CD8-positive, alpha-beta memory T cell (primary cell): Measurements from ENCODE around the gene MOSPD3. TPM values are rescaled to one million over a fixed set of nuclear protein-coding genes. Genes with fewer than 3 reads are reported as not detected.

ENCODE experiments used
- CTCF ChIA-PET: fragments of 350-600 bp; sonication (Branson Sonifier 250); formaldehyde crosslinking; loops from one replicate; lab custom pipeline; 2021; ENCODE audit warnings: antibody characterized with exemption; lab: Charles Lee
- POLR2A ChIA-PET: fragments of 350-600 bp; sonication (Branson Sonifier 250); formaldehyde crosslinking; loops from one replicate; lab custom pipeline; 2021; ENCODE audit warnings: antibody characterized with exemption; lab: Charles Lee
- DNase-seq, 5 donors: peaks; one replicate each; pipeline versions ENCODE4 v3.0.0 to v3.0.0-alpha.2; 2020 to 2022; ENCODE audit warnings: mixed read lengths in 1 of 5
- H3K27ac ChIP-seq: one replicate; pipeline ENCODE4 v1.7.0; 2013; ENCODE audit warnings: low read depth, mild to moderate bottlenecking, low read length, moderate library complexity
- H3K27me3 ChIP-seq: 2 replicates; pipeline ENCODE4 v1.7.0; 2013; ENCODE audit warnings: low read length, mild to moderate bottlenecking; ENCODE audit not compliant: insufficient read depth, poor library complexity, severe bottlenecking
- H3K36me3 ChIP-seq: 2 replicates; pipeline ENCODE4 v1.7.0; 2013; ENCODE audit warnings: mild to moderate bottlenecking, low read length, moderate library complexity; ENCODE audit not compliant: insufficient read depth
- H3K4me1 ChIP-seq: 2 replicates; pipeline ENCODE4 v1.7.0; 2013; ENCODE audit warnings: mild to moderate bottlenecking, low read length, moderate library complexity; ENCODE audit not compliant: insufficient read depth
- H3K4me3 ChIP-seq: 2 replicates; pipeline ENCODE4 v1.7.0; 2013; ENCODE audit warnings: mild to moderate bottlenecking, low read length
- H3K9me3 ChIP-seq: 2 replicates; pipeline ENCODE4 v1.7.0; 2013; ENCODE audit warnings: mild to moderate bottlenecking, low read length
- H3K27ac Mint-ChIP-seq, 8 donors: one replicate each; pipeline ENCODE4 v1.8.0; 2020 to 2021; ENCODE audit warnings: mixed read lengths in 8 of 8, mild to moderate bottlenecking in 6 of 8, inconsistent platforms in 3 of 8, moderate library complexity in 3 of 8
- H3K27me3 Mint-ChIP-seq, 2 donors: one replicate each; pipeline ENCODE4 v1.8.0; 2020 to 2021; ENCODE audit warnings: mixed read lengths in 2 of 2, mild to moderate bottlenecking in 1 of 2, moderate library complexity in 1 of 2
- H3K36me3 Mint-ChIP-seq, 3 donors: one replicate each; pipeline ENCODE4 v1.8.0; 2020 to 2021; ENCODE audit warnings: mixed read lengths in 3 of 3, inconsistent platforms in 1 of 3, mild to moderate bottlenecking in 1 of 3
- H3K4me1 Mint-ChIP-seq, 3 donors: one replicate each; pipeline ENCODE4 v1.8.0; 2020 to 2021; ENCODE audit warnings: mixed read lengths in 3 of 3, inconsistent platforms in 1 of 3, mild to moderate bottlenecking in 1 of 3
- H3K4me3 Mint-ChIP-seq, 7 donors: one replicate each; pipeline ENCODE4 v1.8.0; 2020 to 2021; ENCODE audit warnings: mixed read lengths in 7 of 7, mild to moderate bottlenecking in 6 of 7, moderate library complexity in 4 of 7, inconsistent platforms in 2 of 7
- H3K9me3 Mint-ChIP-seq, 5 donors: one replicate each; pipeline ENCODE4 v1.8.0; 2020 to 2022; ENCODE audit warnings: mixed read lengths in 5 of 5, mild to moderate bottlenecking in 3 of 5, moderate library complexity in 2 of 5, inconsistent platforms in 1 of 5
- polyA plus RNA-seq: library from polyadenylated mRNA; unstranded; fragments of 300-500 nt; fragmentation: Illumina TruSeq; gene quantifications from one replicate; pipeline ENCODE4 v1.2.3, GENCODE V29; 2021
- total RNA-seq, 2 experiments: library from RNA; stranded (reverse); gene quantifications; one replicate each; pipeline ENCODE4 v1.2.3, GENCODE V29; 2021

The MOSPD3 gene
- total and polyA plus RNA-seq, 3 experiments from 2014 or later = 16.2 to 29.7 (median 16.3) TPM

- Mint-ChIP-seq H3K9me3 (no peaks in the 10 kb centered on the region), H3K27ac (peak overlapping the region in 1 of 8 donors; percentile 10), H3K27me3 (no peaks in the 10 kb centered on the region), H3K4me3 (no peak overlapping the region), H3K36me3 (no peaks in the 10 kb centered on the region), H3K4me1 (peaks cover 8 to 24% (median 12%) of the 10 kb centered on the region in 3 donors)
- Histone ChIP-seq H3K36me3 (no peaks in the 10 kb centered on the region), H3K27me3 (no peaks in the 10 kb centered on the region), H3K4me1 (peaks cover 15% of the 10 kb centered on the region), H3K9me3 (no peaks in the 10 kb centered on the region), H3K4me3 (no peak overlapping the region), H3K27ac (no peak overlapping the region)
- CTCF ChIA-PET = no interaction called here
- POLR2A ChIA-PET = interaction anchor here (0.6 kb wide), 1 partner anchor 214 kb away, joined by 3 read pairs; no protein-coding TSS in a partner anchor
- no peak for DNase-seq
These were observed 12.2 kb upstream of the MOSPD3 start for GRCh38 chr7:100599911-100600729.

- no peaks in the 10 kb centered on the region for H3K36me3 Mint-ChIP-seq
- POLR2A ChIA-PET = no interaction called here
These were observed 11.7 kb upstream of the MOSPD3 start for GRCh38 chr7:100600730-100601038.

GRCh38 chr7:100602889-100603725 lies 9.2 kb upstream of the MOSPD3 start:
- Mint-ChIP-seq H3K27me3 (no peaks in the 10 kb centered on the region), H3K4me1 (peaks cover 13 to 34% (median 18%) of the 10 kb centered on the region in 3 donors), H3K27ac (peak overlapping the region in 7 of 8 donors; percentile 18 to 98 (median 93)), H3K9me3 (no peaks in the 10 kb centered on the region), H3K4me3 (peak overlapping the region; percentile 80 to 95 (median 85)), H3K36me3 (no peaks in the 10 kb centered on the region)
- CTCF ChIA-PET = interaction anchor here (0.9 to 2.0 kb wide), 7 partner anchors 10 to 249 kb away, joined by 3 to 8 read pairs (median 5); partner anchors contain the start of genes FBXO24, LRCH4, MOSPD3 and SLC12A9
- Histone ChIP-seq H3K36me3 (no peaks in the 10 kb centered on the region), H3K27ac (peak overlapping the region; percentile 75), H3K4me1 (peaks cover 18% of the 10 kb centered on the region), H3K9me3 (no peaks in the 10 kb centered on the region), H3K27me3 (no peaks in the 10 kb centered on the region), H3K4me3 (peak overlapping the region; percentile 55)
- DNase-seq = no peak
- POLR2A ChIA-PET = interaction anchor here (0.6 to 3.2 kb wide), 4 partner anchors 17 to 174 kb away, joined by 3 to 14 read pairs (median 5); partner anchors contain the start of genes FBXO24, LRCH4 and ZCWPW1

More at GRCh38 chr7:100600730-100601038, 11.7 kb upstream of the MOSPD3 start:
- Histone ChIP-seq H3K36me3 (no peaks in the 10 kb centered on the region), H3K27me3 (no peaks in the 10 kb centered on the region), H3K4me3 (no peak overlapping the region), H3K4me1 (peaks cover 18% of the 10 kb centered on the region), H3K27ac (no peak overlapping the region), H3K9me3 (no peaks in the 10 kb centered on the region)
- peaks cover 13 to 30% (median 15%) of the 10 kb centered on the region in 3 donors for H3K4me1 Mint-ChIP-seq
- H3K9me3 Mint-ChIP-seq = no peaks in the 10 kb centered on the region
- no peak overlapping the region for H3K4me3 Mint-ChIP-seq
- peak overlapping the region in 2 of 8 donors; percentile 10 to 88 for H3K27ac Mint-ChIP-seq
- DNase-seq = no peak
- no peaks in the 10 kb centered on the region for H3K27me3 Mint-ChIP-seq
- CTCF ChIA-PET = no interaction called here

- no peak for DNase-seq
- Mint-ChIP-seq H3K27ac (peak overlapping the region in 7 of 8 donors; percentile 91 to 98 (median 94)), H3K4me1 (peaks cover 11 to 30% (median 18%) of the 10 kb centered on the region in 3 donors), H3K4me3 (peak overlapping the region; percentile 80 to 95 (median 85)), H3K27me3 (no peaks in the 10 kb centered on the region), H3K9me3 (no peaks in the 10 kb centered on the region), H3K36me3 (no peaks in the 10 kb centered on the region)
- peak overlapping the region; percentile 55 for H3K4me3 ChIP-seq
- ChIA-PET CTCF (interaction anchor here (0.9 to 2.0 kb wide), 6 partner anchors 9 to 249 kb away, joined by 3 to 8 read pairs (median 5); partner anchors contain the start of genes FBXO24, LRCH4, MOSPD3 and SLC12A9), POLR2A (interaction anchor here (0.6 to 3.2 kb wide), 4 partner anchors 17 to 175 kb away, joined by 3 to 14 read pairs (median 5); partner anchors contain the start of genes FBXO24, LRCH4 and ZCWPW1)
- H3K9me3 ChIP-seq = no peaks in the 10 kb centered on the region
- H3K27ac ChIP-seq = peak overlapping the region; percentile 75
- no peaks in the 10 kb centered on the region for H3K27me3 ChIP-seq
- peaks cover 18% of the 10 kb centered on the region for H3K4me1 ChIP-seq
- H3K36me3 ChIP-seq = no peaks in the 10 kb centered on the region
These were observed 8.7 kb upstream of the MOSPD3 start for GRCh38 chr7:100603726-100604027.

GRCh38 chr7:100604028-100604975 lies 8.0 kb upstream of the MOSPD3 start:
- ChIA-PET CTCF (interaction anchor here (0.8 to 2.0 kb wide), 14 partner anchors 9 to 248 kb away, joined by 3 to 10 read pairs (median 4); partner anchors contain the start of genes FBXO24, LRCH4, MOSPD3 and SLC12A9), POLR2A (interaction anchor here (0.6 to 3.2 kb wide), 8 partner anchors 18 to 176 kb away, joined by 3 to 14 read pairs (median 3); partner anchors contain the start of genes FBXO24, LRCH4 and ZCWPW1)
- H3K4me3 Mint-ChIP-seq = peak overlapping the region; percentile 81 to 95 (median 87)
- H3K27me3 ChIP-seq = no peaks in the 10 kb centered on the region
- peaks cover 11 to 30% (median 18%) of the 10 kb centered on the region in 3 donors for H3K4me1 Mint-ChIP-seq
- no peaks in the 10 kb centered on the region for H3K9me3 ChIP-seq
- H3K27ac ChIP-seq = peak overlapping the region; percentile 75
- no peaks in the 10 kb centered on the region for H3K9me3 Mint-ChIP-seq
- no peaks in the 10 kb centered on the region for H3K36me3 Mint-ChIP-seq
- DNase-seq = peak; percentile 64 to 88 (median 76)
- no peaks in the 10 kb centered on the region for H3K36me3 ChIP-seq
- H3K27me3 Mint-ChIP-seq = no peaks in the 10 kb centered on the region
- H3K4me1 ChIP-seq = peaks cover 18% of the 10 kb centered on the region
- peak overlapping the region; percentile 55 for H3K4me3 ChIP-seq
- H3K27ac Mint-ChIP-seq = peak overlapping the region; percentile 38 to 98 (median 94)

GRCh38 chr7:100604976-100605911 lies 7.1 kb upstream of the MOSPD3 start:
- H3K4me1 Mint-ChIP-seq = peaks cover 11 to 30% (median 18%) of the 10 kb centered on the region in 3 donors
- POLR2A ChIA-PET = interaction anchor here (0.6 to 3.2 kb wide), 6 partner anchors 19 to 76 kb away, joined by 3 to 14 read pairs (median 3); partner anchors contain the start of genes FBXO24 and LRCH4
- Histone ChIP-seq H3K36me3 (no peaks in the 10 kb centered on the region), H3K27ac (peak overlapping the region; percentile 47), H3K4me1 (peaks cover 18% of the 10 kb centered on the region), H3K27me3 (no peaks in the 10 kb centered on the region), H3K4me3 (peak overlapping the region; percentile 38), H3K9me3 (no peaks in the 10 kb centered on the region)
- no peaks in the 10 kb centered on the region for H3K9me3 Mint-ChIP-seq
- H3K36me3 Mint-ChIP-seq = no peaks in the 10 kb centered on the region
- H3K4me3 Mint-ChIP-seq = peak overlapping the region; percentile 81 to 95 (median 87)
- CTCF ChIA-PET = interaction anchor here (0.7 to 1.9 kb wide), 11 partner anchors 8 to 247 kb away, joined by 3 to 10 read pairs (median 4); partner anchors contain the start of genes FBXO24, LRCH4 and SLC12A9
- DNase-seq = peak in 4 of 5 donors; percentile 24 to 61 (median 42)
- peak overlapping the region in 7 of 8 donors; percentile 56 to 89 (median 79) for H3K27ac Mint-ChIP-seq
- H3K27me3 Mint-ChIP-seq = no peaks in the 10 kb centered on the region
